ENCODE results near the gene C15orf61.

DNA sequence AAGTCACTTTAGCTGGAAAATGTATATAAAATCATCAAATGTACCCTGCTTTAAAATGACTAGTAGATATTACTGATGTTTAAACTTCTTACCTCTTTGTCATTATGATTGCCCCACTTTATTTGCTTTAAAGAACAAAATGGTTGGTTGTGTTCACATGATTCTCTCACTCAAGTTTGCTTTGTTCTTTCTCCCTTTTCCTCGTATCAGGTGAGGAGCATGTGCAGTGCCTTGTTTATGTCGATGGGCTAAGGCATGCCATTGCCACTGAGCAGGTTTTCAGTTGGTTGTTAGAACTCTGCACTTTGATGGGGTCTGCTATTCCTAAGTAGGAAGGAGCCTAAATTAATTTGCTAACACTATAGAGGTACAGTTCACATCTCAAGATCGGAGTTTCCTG, 26.9 kb downstream of the C15orf61 start:
- TF ChIP-seq POLR2A (IDR thresholded peaks at IDR 0.05) = no peak
- TF ChIP-seq, protein P1, sequence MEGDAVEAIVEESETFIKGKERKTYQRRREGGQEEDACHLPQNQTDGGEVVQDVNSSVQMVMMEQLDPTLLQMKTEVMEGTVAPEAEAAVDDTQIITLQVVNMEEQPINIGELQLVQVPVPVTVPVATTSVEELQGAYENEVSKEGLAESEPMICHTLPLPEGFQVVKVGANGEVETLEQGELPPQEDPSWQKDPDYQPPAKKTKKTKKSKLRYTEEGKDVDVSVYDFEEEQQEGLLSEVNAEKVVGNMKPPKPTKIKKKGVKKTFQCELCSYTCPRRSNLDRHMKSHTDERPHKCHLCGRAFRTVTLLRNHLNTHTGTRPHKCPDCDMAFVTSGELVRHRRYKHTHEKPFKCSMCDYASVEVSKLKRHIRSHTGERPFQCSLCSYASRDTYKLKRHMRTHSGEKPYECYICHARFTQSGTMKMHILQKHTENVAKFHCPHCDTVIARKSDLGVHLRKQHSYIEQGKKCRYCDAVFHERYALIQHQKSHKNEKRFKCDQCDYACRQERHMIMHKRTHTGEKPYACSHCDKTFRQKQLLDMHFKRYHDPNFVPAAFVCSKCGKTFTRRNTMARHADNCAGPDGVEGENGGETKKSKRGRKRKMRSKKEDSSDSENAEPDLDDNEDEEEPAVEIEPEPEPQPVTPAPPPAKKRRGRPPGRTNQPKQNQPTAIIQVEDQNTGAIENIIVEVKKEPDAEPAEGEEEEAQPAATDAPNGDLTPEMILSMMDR (IDR thresholded peaks at IDR 0.05) = no peak
- TF ChIP-seq POLR2AphosphoS5 (IDR thresholded peaks at IDR 0.05) = no peak
